Neural cell (in vitro differentiated cells): ENCODE results near the gene SERPINA3. TPM values are rescaled to one million over a fixed set of nuclear protein-coding genes. Genes with fewer than 3 reads are reported as not detected.

Experiments used
- H2AFZ ChIP-seq: fragments of 200-600, 300-800 bp; sonication (generic), shearing (Covaris generic); 2 replicates; pipeline ENCODE4 v1.6.0; 2014; ENCODE audit warnings: low read depth, mild to moderate bottlenecking, antibody characterized with exemption, low read length, moderate library complexity
- H3F3A ChIP-seq: fragments of 200-600 bp; shearing (Covaris generic); 2 replicates; pipeline ENCODE4 v1.6.1; 2016; ENCODE audit warnings: mild to moderate bottlenecking, moderate library complexity, mixed read lengths, antibody characterized with exemption, low read length; ENCODE audit not compliant: insufficient read depth, poor library complexity, severe bottlenecking
- H3K27ac ChIP-seq: fragments of 200-600, 300-800 bp; sonication (generic), shearing (Covaris generic); 2 replicates; pipeline ENCODE4 v1.5.1; 2014; ENCODE audit warnings: mild to moderate bottlenecking, low read length, moderate library complexity
- H3K27me3 ChIP-seq: fragments of 300-800, 200-600 bp; sonication (generic), shearing (Covaris generic); 2 replicates; pipeline ENCODE4 v1.6.0; 2014; ENCODE audit warnings: mild to moderate bottlenecking, low read depth, low read length, moderate library complexity; ENCODE audit not compliant: insufficient read depth
- H3K36me3 ChIP-seq: fragments of 300-800, 200-600 bp; sonication (generic), shearing (Covaris generic); 2 replicates; pipeline ENCODE4 v1.5.1; 2014; ENCODE audit warnings: mild to moderate bottlenecking, antibody characterized with exemption, low read length, moderate library complexity; ENCODE audit not compliant: insufficient read depth
- H3K4me2 ChIP-seq: fragments of 300-800, 200-600 bp; sonication (generic), shearing (Covaris generic); 2 replicates; pipeline ENCODE4 v1.6.0; 2014; ENCODE audit warnings: mild to moderate bottlenecking, low read length
- H3K4me3 ChIP-seq: fragments of 300-800, 200-600 bp; sonication (generic), shearing (Covaris generic); 2 replicates; pipeline ENCODE4 v1.5.1; 2014; ENCODE audit warnings: mild to moderate bottlenecking, low read length, moderate library complexity
- H3K79me2 ChIP-seq: fragments of 200-600 bp; shearing (Covaris generic); replicated peaks from 2 replicates; pipeline ENCODE4 v1.6.0; 2014; ENCODE audit warnings: mild to moderate bottlenecking, low read length, moderate library complexity; ENCODE audit not compliant: insufficient read depth
- H3K9ac ChIP-seq: fragments of 300-800, 200-600 bp; sonication (generic), shearing (Covaris generic); 2 replicates; pipeline ENCODE4 v1.6.1; 2016; ENCODE audit warnings: mild to moderate bottlenecking, low read length, mixed read lengths
- H3K9me2 ChIP-seq: fragments of 200-600 bp; shearing (Covaris generic); 2 replicates; pipeline ENCODE4 v1.6.1; 2016; ENCODE audit warnings: mild to moderate bottlenecking, low read length, mixed read lengths; ENCODE audit not compliant: insufficient read depth
- H3K9me3 ChIP-seq: fragments of 200-600, 300-800 bp; sonication (generic), shearing (Covaris generic); 2 replicates; pipeline ENCODE4 v1.6.1; 2016; ENCODE audit warnings: mild to moderate bottlenecking, mixed run types, low read length, moderate library complexity, mixed read lengths
- H4K20me1 ChIP-seq: fragments of 200-600 bp; shearing (Covaris generic); 2 replicates; pipeline ENCODE4 v1.6.1; 2016; ENCODE audit warnings: mild to moderate bottlenecking, mixed run types; ENCODE audit not compliant: insufficient read depth
- EP300 ChIP-seq: fragments of 450-650 bp; conservative IDR thresholded peaks from 2 replicates; pipeline ENCODE4 v1.6.1; 2014; ENCODE audit warnings: antibody characterized with exemption, mild to moderate bottlenecking, moderate library complexity; ENCODE audit not compliant: poor library complexity, severe bottlenecking
- EZH2 ChIP-seq: fragments of 200-600, 300-800 bp; shearing (Covaris generic), sonication (generic); IDR thresholded peaks from 2 replicates; pipeline ENCODE4 v1.6.1; 2014; ENCODE audit warnings: antibody characterized with exemption, low read length, borderline replicate concordance, mild to moderate bottlenecking; ENCODE audit not compliant: insufficient read depth, poor library complexity, severe bottlenecking
- MXI1 ChIP-seq: fragments of 450-650 bp; conservative IDR thresholded peaks from 2 replicates; pipeline ENCODE4 v1.6.1; 2014; ENCODE audit warnings: antibody characterized with exemption, mild to moderate bottlenecking; ENCODE audit not compliant: poor library complexity, severe bottlenecking
- POLR2AphosphoS5 ChIP-seq: IDR thresholded peaks from 2 replicates; pipeline ENCODE4 v1.6.1; 2012
- RAD21 ChIP-seq: fragments of 450-650 bp; conservative IDR thresholded peaks from 2 replicates; pipeline ENCODE4 v1.6.1; 2014; ENCODE audit warnings: antibody characterized with exemption, mild to moderate bottlenecking, moderate library complexity
- SMC3 ChIP-seq: fragments of 450-650 bp; conservative IDR thresholded peaks from 2 replicates; pipeline ENCODE4 v1.6.1; 2014; ENCODE audit warnings: antibody characterized with exemption, mild to moderate bottlenecking, moderate library complexity; ENCODE audit not compliant: poor library complexity
- TAF1 ChIP-seq: IDR thresholded peaks from 2 replicates; pipeline ENCODE4 v1.6.1; 2012; ENCODE audit warnings: low read depth
- polyA plus RNA-seq: library from polyadenylated mRNA; depleted of rRNA; stranded (reverse); fragments of >200 nt; gene quantifications from 2 replicates; pipeline ENCODE4 v1.2.3, GENCODE V29; 2014
- TF ChIP-seq, protein P1 (sequence below): fragments of 450-650 bp; IDR thresholded peaks from 2 replicates; pipeline ENCODE4 v1.5.1; 2014; ENCODE audit warnings: antibody characterized with exemption, mild to moderate bottlenecking, moderate library complexity; ENCODE audit not compliant: poor library complexity, severe bottlenecking
- TF ChIP-seq, protein P2 (sequence below): IDR thresholded peaks from 2 replicates; pipeline ENCODE4 v1.6.1; 2012; ENCODE audit warnings: borderline replicate concordance

The SERPINA3 gene
- polyA plus RNA-seq, 1 donor from 2014 or later, result not detected

DNA sequence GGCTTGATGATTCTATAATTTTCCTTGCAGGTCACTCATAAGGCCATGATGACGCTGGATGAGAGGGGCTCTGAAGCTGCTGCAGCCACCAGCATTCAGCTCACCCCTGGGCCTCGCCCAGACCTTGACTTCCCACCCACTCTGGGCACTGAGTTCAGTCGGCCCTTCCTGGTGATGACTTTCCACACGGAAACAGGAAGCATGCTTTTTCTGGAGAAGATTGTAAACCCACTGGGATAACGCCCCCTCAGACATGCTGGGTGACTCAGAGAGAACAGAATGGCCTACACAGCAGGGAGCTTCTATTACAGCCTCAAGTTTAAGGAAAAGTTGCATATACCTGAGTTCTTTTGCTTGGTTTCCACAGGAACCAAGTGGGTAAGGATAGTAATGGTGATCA, 34.3 kb downstream of the SERPINA3 start:
- H4K20me1 ChIP-seq, result no peaks in the 10 kb centered on the region
- no peak overlapping the region for H2AFZ ChIP-seq
- H3K9me3 ChIP-seq, result no peaks in the 10 kb centered on the region
- no peaks in the 10 kb centered on the region for H3K79me2 ChIP-seq
- no peaks in the 10 kb centered on the region for H3K27me3 ChIP-seq
- H3K36me3 ChIP-seq, result no peaks in the 10 kb centered on the region
- no peaks in the 10 kb centered on the region for H3K9me2 ChIP-seq
- no peak for TF ChIP-seq TAF1
- TF ChIP-seq EP300, result no peak
- TF ChIP-seq, protein P1, sequence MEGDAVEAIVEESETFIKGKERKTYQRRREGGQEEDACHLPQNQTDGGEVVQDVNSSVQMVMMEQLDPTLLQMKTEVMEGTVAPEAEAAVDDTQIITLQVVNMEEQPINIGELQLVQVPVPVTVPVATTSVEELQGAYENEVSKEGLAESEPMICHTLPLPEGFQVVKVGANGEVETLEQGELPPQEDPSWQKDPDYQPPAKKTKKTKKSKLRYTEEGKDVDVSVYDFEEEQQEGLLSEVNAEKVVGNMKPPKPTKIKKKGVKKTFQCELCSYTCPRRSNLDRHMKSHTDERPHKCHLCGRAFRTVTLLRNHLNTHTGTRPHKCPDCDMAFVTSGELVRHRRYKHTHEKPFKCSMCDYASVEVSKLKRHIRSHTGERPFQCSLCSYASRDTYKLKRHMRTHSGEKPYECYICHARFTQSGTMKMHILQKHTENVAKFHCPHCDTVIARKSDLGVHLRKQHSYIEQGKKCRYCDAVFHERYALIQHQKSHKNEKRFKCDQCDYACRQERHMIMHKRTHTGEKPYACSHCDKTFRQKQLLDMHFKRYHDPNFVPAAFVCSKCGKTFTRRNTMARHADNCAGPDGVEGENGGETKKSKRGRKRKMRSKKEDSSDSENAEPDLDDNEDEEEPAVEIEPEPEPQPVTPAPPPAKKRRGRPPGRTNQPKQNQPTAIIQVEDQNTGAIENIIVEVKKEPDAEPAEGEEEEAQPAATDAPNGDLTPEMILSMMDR, result no peak
- no peak for TF ChIP-seq EZH2
- no peak for TF ChIP-seq RAD21
- no peak overlapping the region for H3K4me2 ChIP-seq
- no peak overlapping the region for H3K4me3 ChIP-seq
- no peak overlapping the region for H3K27ac ChIP-seq
- no peak overlapping the region for H3K9ac ChIP-seq
- H3F3A ChIP-seq, result no peaks in the 10 kb centered on the region

DNA sequence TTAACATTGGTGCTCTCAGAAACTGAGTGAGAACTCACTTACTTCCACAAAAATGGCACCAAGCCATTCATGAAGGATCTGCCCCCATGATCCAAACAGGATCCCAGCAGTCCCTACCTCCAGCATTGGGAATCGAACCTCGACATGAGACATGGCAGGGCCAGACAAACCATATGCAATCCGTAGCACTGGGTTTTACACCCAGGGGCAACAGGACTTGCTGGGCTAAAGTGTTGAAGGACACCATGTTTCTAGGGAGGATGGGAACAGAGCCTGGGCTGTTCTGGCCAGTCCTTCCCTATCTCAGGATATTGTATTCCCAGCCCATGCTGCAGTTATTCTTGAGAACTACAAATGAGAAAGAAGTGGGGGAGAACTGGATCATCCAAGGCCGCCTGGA, 36.6 kb downstream of the SERPINA3 start:
- H3K27ac ChIP-seq, result no peak overlapping the region
- H3K79me2 ChIP-seq, result no peaks in the 10 kb centered on the region
- H3K36me3 ChIP-seq, result no peaks in the 10 kb centered on the region
- H2AFZ ChIP-seq, result no peak overlapping the region
- H4K20me1 ChIP-seq, result no peaks in the 10 kb centered on the region
- no peaks in the 10 kb centered on the region for H3K9me3 ChIP-seq
- no peak overlapping the region for H3K4me2 ChIP-seq
- no peaks in the 10 kb centered on the region for H3F3A ChIP-seq
- no peak overlapping the region for H3K4me3 ChIP-seq
- H3K27me3 ChIP-seq, result no peaks in the 10 kb centered on the region
- H3K9me2 ChIP-seq, result no peaks in the 10 kb centered on the region
- H3K9ac ChIP-seq, result no peak overlapping the region
- TF ChIP-seq POLR2AphosphoS5 (no peak), TAF1 (no peak), SMC3 (no peak), RAD21 (no peak), MXI1 (no peak), EP300 (no peak), EZH2 (no peak)
- TF ChIP-seq, protein P1, result no peak
- TF ChIP-seq, protein P2, sequence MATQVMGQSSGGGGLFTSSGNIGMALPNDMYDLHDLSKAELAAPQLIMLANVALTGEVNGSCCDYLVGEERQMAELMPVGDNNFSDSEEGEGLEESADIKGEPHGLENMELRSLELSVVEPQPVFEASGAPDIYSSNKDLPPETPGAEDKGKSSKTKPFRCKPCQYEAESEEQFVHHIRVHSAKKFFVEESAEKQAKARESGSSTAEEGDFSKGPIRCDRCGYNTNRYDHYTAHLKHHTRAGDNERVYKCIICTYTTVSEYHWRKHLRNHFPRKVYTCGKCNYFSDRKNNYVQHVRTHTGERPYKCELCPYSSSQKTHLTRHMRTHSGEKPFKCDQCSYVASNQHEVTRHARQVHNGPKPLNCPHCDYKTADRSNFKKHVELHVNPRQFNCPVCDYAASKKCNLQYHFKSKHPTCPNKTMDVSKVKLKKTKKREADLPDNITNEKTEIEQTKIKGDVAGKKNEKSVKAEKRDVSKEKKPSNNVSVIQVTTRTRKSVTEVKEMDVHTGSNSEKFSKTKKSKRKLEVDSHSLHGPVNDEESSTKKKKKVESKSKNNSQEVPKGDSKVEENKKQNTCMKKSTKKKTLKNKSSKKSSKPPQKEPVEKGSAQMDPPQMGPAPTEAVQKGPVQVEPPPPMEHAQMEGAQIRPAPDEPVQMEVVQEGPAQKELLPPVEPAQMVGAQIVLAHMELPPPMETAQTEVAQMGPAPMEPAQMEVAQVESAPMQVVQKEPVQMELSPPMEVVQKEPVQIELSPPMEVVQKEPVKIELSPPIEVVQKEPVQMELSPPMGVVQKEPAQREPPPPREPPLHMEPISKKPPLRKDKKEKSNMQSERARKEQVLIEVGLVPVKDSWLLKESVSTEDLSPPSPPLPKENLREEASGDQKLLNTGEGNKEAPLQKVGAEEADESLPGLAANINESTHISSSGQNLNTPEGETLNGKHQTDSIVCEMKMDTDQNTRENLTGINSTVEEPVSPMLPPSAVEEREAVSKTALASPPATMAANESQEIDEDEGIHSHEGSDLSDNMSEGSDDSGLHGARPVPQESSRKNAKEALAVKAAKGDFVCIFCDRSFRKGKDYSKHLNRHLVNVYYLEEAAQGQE, result no peak
